Mesendoderm (in vitro differentiated cells): ENCODE results near the gene ZNF329.

ENCODE experiments used
- DNase-seq: peaks from one replicate; pipeline ENCODE4 v3.0.0; 2013
- H2AK5ac ChIP-seq: 2 replicates; pipeline ENCODE4 v1.6.1; 2013; ENCODE audit warnings: low read length, inconsistent platforms
- H2BK120ac ChIP-seq: 2 replicates; pipeline ENCODE4 v1.6.1; 2013; ENCODE audit warnings: low read depth, mild to moderate bottlenecking, low read length, moderate library complexity, mixed read lengths
- H2BK15ac ChIP-seq: replicated peaks from 2 replicates; pipeline ENCODE4 v1.6.1; 2013; ENCODE audit warnings: low read depth, mild to moderate bottlenecking, moderate library complexity
- H2BK5ac ChIP-seq: 2 replicates; pipeline ENCODE4 v1.6.1; 2013; ENCODE audit warnings: low read length, inconsistent platforms
- H3K18ac ChIP-seq: 2 replicates; pipeline ENCODE4 v1.6.1; 2013; ENCODE audit warnings: mild to moderate bottlenecking, low read length, mixed read lengths
- H3K23ac ChIP-seq: one replicate; pipeline ENCODE4 v1.6.1; 2013; ENCODE audit warnings: low read length
- H3K27ac ChIP-seq: 2 replicates; pipeline ENCODE4 v1.5.1; 2013; ENCODE audit warnings: low read depth, mild to moderate bottlenecking, inconsistent platforms, low read length, moderate library complexity
- H3K27me3 ChIP-seq: 2 replicates; pipeline ENCODE4 v1.6.1; 2013; ENCODE audit warnings: low read length, control low read depth, mild to moderate bottlenecking, inconsistent platforms; ENCODE audit not compliant: insufficient read depth, poor library complexity
- H3K36me3 ChIP-seq: 2 replicates; pipeline ENCODE4 v1.6.1; 2013; ENCODE audit warnings: low read length, inconsistent platforms; ENCODE audit not compliant: control insufficient read depth, insufficient read depth
- H3K4ac ChIP-seq: one replicate; pipeline ENCODE4 v1.6.1; 2013; ENCODE audit warnings: low read depth, mild to moderate bottlenecking, low read length, moderate library complexity
- H3K4me1 ChIP-seq: 2 replicates; pipeline ENCODE4 v1.6.1; 2013; ENCODE audit warnings: low read depth, low read length, inconsistent platforms; ENCODE audit not compliant: control insufficient read depth
- H3K4me2 ChIP-seq: 2 replicates; pipeline ENCODE4 v1.6.1; 2013; ENCODE audit warnings: low read length
- H3K4me3 ChIP-seq: 2 replicates; pipeline ENCODE4 v1.5.1; 2013; ENCODE audit warnings: mild to moderate bottlenecking, low read length
- H3K56ac ChIP-seq: one replicate; pipeline ENCODE4 v1.6.1; 2013; ENCODE audit warnings: low read length
- H3K79me1 ChIP-seq: 2 replicates; pipeline ENCODE4 v1.6.1; 2013; ENCODE audit warnings: low read length, inconsistent platforms
- H3K79me2 ChIP-seq: 2 replicates; pipeline ENCODE4 v1.6.1; 2013; ENCODE audit warnings: mild to moderate bottlenecking, low read length; ENCODE audit not compliant: control insufficient read depth, insufficient read depth
- H3K9ac ChIP-seq: 2 replicates; pipeline ENCODE4 v1.6.1; 2013; ENCODE audit warnings: low read length, inconsistent platforms
- H4K5ac ChIP-seq: one replicate; pipeline ENCODE4 v1.6.1; 2013; ENCODE audit warnings: low read length
- H4K8ac ChIP-seq: one replicate; pipeline ENCODE4 v1.6.1; 2013; ENCODE audit warnings: low read depth, mild to moderate bottlenecking, control low read depth, low read length, moderate library complexity
- WGBS: extraction: QIAGEN DNeasy Blood & Tissue Kit; methylation state at CpG from one replicate; pipeline ENCODE4 v1.1.7; 2013; ENCODE audit warnings: low lambda C conversion rate, missing lambda C conversion rate; ENCODE audit not compliant: insufficient coverage; ENCODE audit errors: extremely low coverage; 5-methylcytosine and 5-hydroxymethylcytosine counted together

Gene ZNF329

GRCh38 chr19:58088521-58089052, 62.0 kb downstream of the ZNF329 start:
- WGBS: no CpG with 5 or more reads among the region's 13 CpGs
- H3K27ac ChIP-seq: no peak overlapping the region
- H3K36me3 ChIP-seq: no peaks in the 10 kb centered on the region

GRCh38 chr19:58086825-58087710, 63.5 kb downstream of the ZNF329 start:
- H3K36me3 ChIP-seq: no peaks in the 10 kb centered on the region
- H3K27me3 ChIP-seq: no peaks in the 10 kb centered on the region
- H4K8ac ChIP-seq: no peak overlapping the region
- H2BK5ac ChIP-seq: no peak overlapping the region
- DNase-seq: no peak
- H3K4me1 ChIP-seq: no peaks in the 10 kb centered on the region
- H3K4ac ChIP-seq: no peak overlapping the region
- no peak overlapping the region for H2BK15ac ChIP-seq
- no peak overlapping the region for H3K27ac ChIP-seq
- no peak overlapping the region for H2BK120ac ChIP-seq
- no peak overlapping the region for H4K5ac ChIP-seq
- H3K18ac ChIP-seq: no peak overlapping the region
- H3K4me3 ChIP-seq: no peak overlapping the region
- H3K79me1 ChIP-seq: no peaks in the 10 kb centered on the region
- no peaks in the 10 kb centered on the region for H3K79me2 ChIP-seq
- H3K4me2 ChIP-seq: no peak overlapping the region
- H3K56ac ChIP-seq: no peak overlapping the region
- no peak overlapping the region for H3K23ac ChIP-seq
- H3K9ac ChIP-seq: no peak overlapping the region
- WGBS: no CpG with 5 or more reads among the region's 23 CpGs
- no peak overlapping the region for H2AK5ac ChIP-seq

More at GRCh38 chr19:58088521-58089052, 62.0 kb downstream of the ZNF329 start:
- no peaks in the 10 kb centered on the region for H3K27me3 ChIP-seq
- no peak overlapping the region for H3K9ac ChIP-seq
- H3K23ac ChIP-seq: no peak overlapping the region
- no peak overlapping the region for H4K8ac ChIP-seq
- H4K5ac ChIP-seq: no peak overlapping the region
- H2AK5ac ChIP-seq: no peak overlapping the region
- no peak overlapping the region for H2BK120ac ChIP-seq
- H3K18ac ChIP-seq: no peak overlapping the region
- no peak for DNase-seq
- no peak overlapping the region for H2BK5ac ChIP-seq
- H2BK15ac ChIP-seq: no peak overlapping the region
- no peaks in the 10 kb centered on the region for H3K79me1 ChIP-seq
- no peak overlapping the region for H3K4me3 ChIP-seq
- no peak overlapping the region for H3K56ac ChIP-seq
- no peaks in the 10 kb centered on the region for H3K79me2 ChIP-seq
- H3K4me1 ChIP-seq: no peaks in the 10 kb centered on the region
- no peak overlapping the region for H3K4me2 ChIP-seq
- H3K4ac ChIP-seq: no peak overlapping the region

- no peak overlapping the region for H2BK15ac ChIP-seq
Measured at GRCh38 chr19:58085348-58085875, 65.2 kb downstream of the ZNF329 start.

GRCh38 chr19:58084596-58085347, 65.8 kb downstream of the ZNF329 start:
- H2BK15ac ChIP-seq: no peak overlapping the region
- no peak overlapping the region for H2BK5ac ChIP-seq
- no peak overlapping the region for H3K4me3 ChIP-seq
- no peak overlapping the region for H3K18ac ChIP-seq
- no peak for DNase-seq
- no peaks in the 10 kb centered on the region for H3K36me3 ChIP-seq
- H3K4ac ChIP-seq: no peak overlapping the region
- no peak overlapping the region for H3K4me2 ChIP-seq
- H3K27me3 ChIP-seq: no peaks in the 10 kb centered on the region
- H3K56ac ChIP-seq: no peak overlapping the region
- H3K23ac ChIP-seq: no peak overlapping the region
- H2BK120ac ChIP-seq: no peak overlapping the region
- no peak overlapping the region for H4K5ac ChIP-seq
- H3K79me2 ChIP-seq: no peaks in the 10 kb centered on the region
- H3K4me1 ChIP-seq: no peaks in the 10 kb centered on the region
- H3K79me1 ChIP-seq: no peaks in the 10 kb centered on the region
- whole genome bisulfite sequencing: no CpG with 5 or more reads among the region's 69 CpGs
- no peak overlapping the region for H2AK5ac ChIP-seq
- H3K9ac ChIP-seq: no peak overlapping the region
- no peak overlapping the region for H4K8ac ChIP-seq
- H3K27ac ChIP-seq: no peak overlapping the region

More at GRCh38 chr19:58085348-58085875, 65.2 kb downstream of the ZNF329 start:
- Histone ChIP-seq H3K9ac (no peak overlapping the region), H3K4ac (no peak overlapping the region), H3K56ac (no peak overlapping the region), H3K36me3 (no peaks in the 10 kb centered on the region), H2BK5ac (no peak overlapping the region), H3K79me1 (no peaks in the 10 kb centered on the region), H2AK5ac (no peak overlapping the region), H4K8ac (no peak overlapping the region), H2BK120ac (no peak overlapping the region), H3K18ac (no peak overlapping the region), H3K79me2 (no peaks in the 10 kb centered on the region), H3K4me3 (no peak overlapping the region), H3K27ac (no peak overlapping the region), H3K27me3 (no peaks in the 10 kb centered on the region), H3K23ac (no peak overlapping the region), H3K4me1 (no peaks in the 10 kb centered on the region), H3K4me2 (no peak overlapping the region), H4K5ac (no peak overlapping the region)
- no peak for DNase-seq
- no CpG with 5 or more reads among the region's 29 CpGs for WGBS

- no peaks in the 10 kb centered on the region for H3K79me2 ChIP-seq
Measured at GRCh38 chr19:58083021-58083420, 67.6 kb downstream of the ZNF329 start.

More at GRCh38 chr19:58083021-58083420, 67.6 kb downstream of the ZNF329 start:
- H3K4me1 ChIP-seq: no peaks in the 10 kb centered on the region
- no peak overlapping the region for H3K18ac ChIP-seq
- no peak overlapping the region for H4K8ac ChIP-seq
- no peak overlapping the region for H2BK5ac ChIP-seq
- H2BK120ac ChIP-seq: no peak overlapping the region
- H2BK15ac ChIP-seq: no peak overlapping the region
- H3K4ac ChIP-seq: no peak overlapping the region
- WGBS: no CpG with 5 or more reads among the region's 3 CpGs
- no peak overlapping the region for H3K56ac ChIP-seq
- no peak overlapping the region for H2AK5ac ChIP-seq
- no peak overlapping the region for H3K27ac ChIP-seq
- no peaks in the 10 kb centered on the region for H3K27me3 ChIP-seq
- no peak for DNase-seq
- no peaks in the 10 kb centered on the region for H3K79me1 ChIP-seq
- no peak overlapping the region for H3K4me2 ChIP-seq
- no peak overlapping the region for H3K23ac ChIP-seq
- no peak overlapping the region for H3K9ac ChIP-seq
- H3K4me3 ChIP-seq: no peak overlapping the region
- no peaks in the 10 kb centered on the region for H3K36me3 ChIP-seq
- H4K5ac ChIP-seq: no peak overlapping the region
